Thyroid gland (tissue), 4 donors: Measurements from ENCODE around the gene OR2F2. TPM values are rescaled to one million over a fixed set of nuclear protein-coding genes. Genes with fewer than 3 reads are reported as not detected.

ENCODE experiments used
- DNase-seq, 2 donors: peaks; one replicate each; pipeline ENCODE4 v3.0.0-alpha.2; 2019
- H3K27ac ChIP-seq, 3 donors: fragments of 200-600 bp; sonication (generic); 1 replicate in 2 of 3; 2 replicates in 1 of 3; pipeline ENCODE4 v1.5.1; 2016 to 2019; ENCODE audit warnings: mild to moderate bottlenecking in 1 of 3, moderate library complexity in 1 of 3
- H3K27me3 ChIP-seq: fragments of 200-600 bp; sonication (generic); one replicate; pipeline ENCODE4 v1.5.1; 2019
- H3K36me3 ChIP-seq, 2 donors: fragments of 200-600 bp; sonication (generic); one replicate each; pipeline ENCODE4 v1.5.1; 2016 to 2019
- H3K4me1 ChIP-seq, 2 donors: fragments of 200-600 bp; sonication (generic); one replicate each; pipeline ENCODE4 v1.5.1; 2017 to 2019
- H3K4me3 ChIP-seq, 3 donors: fragments of 200-600 bp; sonication (generic); replicated peaks in 1 of 3; 1 replicate in 2 of 3; 2 replicates in 1 of 3; pipeline ENCODE4 v1.5.1; 2016; ENCODE audit warnings: mild to moderate bottlenecking in 1 of 3
- H3K9me3 ChIP-seq: fragments of 200-600 bp; sonication (generic); one replicate; pipeline ENCODE4 v1.5.1; 2017
- POLR2A ChIP-seq, 2 donors: fragments of 450-650 bp; IDR thresholded peaks; one replicate each; pipeline ENCODE4 v1.6.1; 2017; ENCODE audit warnings: antibody characterized with exemption in 2 of 2, mild to moderate bottlenecking in 2 of 2, moderate library complexity in 1 of 2
- WGBS, 2 donors: methylation state at CpG; one replicate each; pipeline ENCODE4 v1.1.5; 2017; 5-methylcytosine and 5-hydroxymethylcytosine counted together
- intact Hi-C: fragments of 100-400 bp; cut with DNase I; formaldehyde crosslinking; loops from one replicate; pipeline ENCODE4 v1.15.1; 2023
- total RNA-seq, 4 donors: library from RNA; depleted of rRNA; stranded (reverse); fragments of >200 nt; gene quantifications; one replicate each; pipeline ENCODE4 v1.2.3, GENCODE V29; 2016
- TF ChIP-seq, protein P1 (sequence below), 6 experiments: fragments of 200-600 bp in 3 of 6; fragments of 450-650 bp in 3 of 6; sonication (generic) in 3 of 6; IDR thresholded peaks; one replicate each; pipeline ENCODE4 v1.5.1; 2016 to 2019; ENCODE audit warnings: antibody characterized with exemption in 6 of 6, mild to moderate bottlenecking in 2 of 6, inconsistent platforms in 1 of 6, moderate library complexity in 1 of 6

OR2F2 gene
- total RNA-seq, 4 donors from 2014 or later = not detected

DNA sequence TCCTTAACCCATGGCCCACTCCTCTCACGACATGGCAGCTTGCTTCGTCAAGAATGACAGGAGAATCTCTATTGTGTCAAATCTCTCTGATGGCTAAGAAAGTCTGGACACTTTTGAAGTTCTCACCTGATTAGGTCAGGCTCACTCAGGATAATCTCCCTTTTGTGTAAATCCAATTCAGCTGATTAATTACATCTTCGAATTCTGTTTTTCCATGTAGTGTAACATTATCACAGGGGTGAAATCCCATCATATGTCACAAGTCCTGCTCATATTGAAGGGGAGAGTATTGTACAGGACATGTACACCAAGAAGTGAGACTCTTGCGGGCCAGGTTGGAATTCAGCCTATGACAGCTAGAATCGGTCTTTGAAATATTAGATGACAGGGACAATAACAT, 48.9 kb downstream of the OR2F2 start:
- WGBS, 2 donors = 82 to 92% methylated on average over 5 of the region's 5 CpGs
- no peak overlapping the region for H3K27ac ChIP-seq

More for the DNA sequence above, 48.9 kb downstream of the OR2F2 start:
- Histone ChIP-seq H3K36me3 (no peaks in the 10 kb centered on the region), H3K27me3 (no peaks in the 10 kb centered on the region), H3K4me3 (no peak overlapping the region), H3K4me1 (no peaks in the 10 kb centered on the region), H3K9me3 (no peaks in the 10 kb centered on the region)
- TF ChIP-seq, protein P1, sequence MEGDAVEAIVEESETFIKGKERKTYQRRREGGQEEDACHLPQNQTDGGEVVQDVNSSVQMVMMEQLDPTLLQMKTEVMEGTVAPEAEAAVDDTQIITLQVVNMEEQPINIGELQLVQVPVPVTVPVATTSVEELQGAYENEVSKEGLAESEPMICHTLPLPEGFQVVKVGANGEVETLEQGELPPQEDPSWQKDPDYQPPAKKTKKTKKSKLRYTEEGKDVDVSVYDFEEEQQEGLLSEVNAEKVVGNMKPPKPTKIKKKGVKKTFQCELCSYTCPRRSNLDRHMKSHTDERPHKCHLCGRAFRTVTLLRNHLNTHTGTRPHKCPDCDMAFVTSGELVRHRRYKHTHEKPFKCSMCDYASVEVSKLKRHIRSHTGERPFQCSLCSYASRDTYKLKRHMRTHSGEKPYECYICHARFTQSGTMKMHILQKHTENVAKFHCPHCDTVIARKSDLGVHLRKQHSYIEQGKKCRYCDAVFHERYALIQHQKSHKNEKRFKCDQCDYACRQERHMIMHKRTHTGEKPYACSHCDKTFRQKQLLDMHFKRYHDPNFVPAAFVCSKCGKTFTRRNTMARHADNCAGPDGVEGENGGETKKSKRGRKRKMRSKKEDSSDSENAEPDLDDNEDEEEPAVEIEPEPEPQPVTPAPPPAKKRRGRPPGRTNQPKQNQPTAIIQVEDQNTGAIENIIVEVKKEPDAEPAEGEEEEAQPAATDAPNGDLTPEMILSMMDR (IDR thresholded peaks at IDR 0.05) = no peak
- no peak for TF ChIP-seq POLR2A (IDR thresholded peaks at IDR 0.05)
- intact Hi-C loops = no loop called here
- no peak for DNase-seq

Other genes starting within 250 kb of the OR2F2 start
- under 1 TPM in 1 of 4 donors, not detected in 3; 0.40 TPM for gene CTAGE6, start 177.5 kb upstream of the OR2F2 start, total RNA-seq
- 10 to 100 TPM; 55.2 to 70.0 (median 58.8) TPM for gene TCAF1, start 33.1 kb upstream of the OR2F2 start, total RNA-seq
- not detected for gene OR2F1, start 19.6 kb downstream of the OR2F2 start, total RNA-seq
- not detected for gene OR6B1, start 65.1 kb downstream of the OR2F2 start, total RNA-seq
- gene OR2A5, start 113.7 kb downstream of the OR2F2 start, total RNA-seq = not detected
- gene OR2A25, start 134.6 kb downstream of the OR2F2 start, total RNA-seq = not detected
- gene OR2A12, start 151.0 kb downstream of the OR2F2 start, total RNA-seq = not detected
- gene OR2A2, start 174.3 kb downstream of the OR2F2 start, total RNA-seq = not detected
- gene OR2A14, start 187.9 kb downstream of the OR2F2 start, total RNA-seq = not detected
- 10 to 100 TPM in 3 of 4 donors, 1 to 10 TPM in 1; 4.7 to 27.4 (median 14.0) TPM for gene CTAGE4, start 248.2 kb downstream of the OR2F2 start, total RNA-seq